H1 (cell line): Measurements from ENCODE around the gene ATAD3A. TPM values are rescaled to one million over a fixed set of nuclear protein-coding genes. Genes with fewer than 3 reads are reported as not detected.

ENCODE experiments used
- CTCF ChIA-PET: fragments of 300-600 bp; sonication (Branson Sonifier 250); formaldehyde crosslinking; loops from one replicate; lab custom pipeline; 2021; ENCODE audit not compliant: partially characterized antibody; lab: Charles Lee
- POLR2A ChIA-PET: fragments of 300-600 bp; sonication (Branson Sonifier 250); formaldehyde crosslinking; loops from one replicate; lab custom pipeline; 2021; ENCODE audit warnings: inconsistent platforms; ENCODE audit not compliant: partially characterized antibody; lab: Charles Lee
- DNase-seq, 2 experiments: peaks; one replicate each; pipeline versions ENCODE4 v3.0.0 to v3.0.0-alpha.2; 2010 to 2022; ENCODE audit warnings: low spot score in 2 of 2, low read depth in 1 of 2, mixed read lengths in 1 of 2
- FAIRE-seq: peaks from 2 replicates; lab custom pipeline; 2011; peaks lifted over from hg19 to GRCh38; lab: Jason Lieb, UNC
- H2AFZ ChIP-seq: 2 replicates; pipeline ENCODE4 v1.8.1; 2012; ENCODE audit warnings: low read length, inconsistent platforms
- H2AK5ac ChIP-seq: 2 replicates; pipeline ENCODE4 v1.6.1; 2013; ENCODE audit warnings: low read depth, low read length
- H2BK120ac ChIP-seq: replicated peaks from 2 replicates; pipeline ENCODE3; 2013; ENCODE audit warnings: low read depth, low read length, inconsistent platforms
- H2BK12ac ChIP-seq: 2 replicates; pipeline ENCODE4 v1.6.1; 2013; ENCODE audit warnings: low read depth, low read length
- H2BK15ac ChIP-seq: 2 replicates; pipeline ENCODE4 v1.6.1; 2013; ENCODE audit warnings: low read length
- H2BK20ac ChIP-seq: 2 replicates; pipeline ENCODE4 v1.6.1; 2013; ENCODE audit warnings: low read length
- H2BK5ac ChIP-seq: 2 replicates; pipeline ENCODE4 v1.6.1; 2013; ENCODE audit warnings: low read depth, low read length
- H3K14ac ChIP-seq: 2 replicates; pipeline ENCODE4 v1.6.1; 2013; ENCODE audit warnings: inconsistent platforms; ENCODE audit not compliant: insufficient read length
- H3K18ac ChIP-seq: 2 replicates; pipeline ENCODE4 v1.6.1; 2013; ENCODE audit warnings: low read length; ENCODE audit errors: extremely low read depth
- H3K23ac ChIP-seq: 2 replicates; pipeline ENCODE4 v1.6.1; 2013; ENCODE audit warnings: inconsistent platforms; ENCODE audit not compliant: insufficient read length
- H3K23me2 ChIP-seq: 2 replicates; pipeline ENCODE4 v1.6.1; 2013; ENCODE audit warnings: low read depth, low read length
- H3K27ac ChIP-seq: 2 replicates; pipeline ENCODE4 v1.6.1; 2011; ENCODE audit warnings: low read depth, low read length, inconsistent platforms
- H3K27me3 ChIP-seq, 4 experiments: replicated peaks in 1 of 4; 1 replicate in 1 of 4; 2 replicates in 3 of 4; pipeline versions ENCODE4 v1.6.1 to v1.8.1; 2011 to 2013; ENCODE audit warnings: low read length in 3 of 4, mild to moderate bottlenecking in 3 of 4, inconsistent platforms in 2 of 4, mixed read lengths in 2 of 4, moderate library complexity in 1 of 4; ENCODE audit not compliant: control insufficient read depth in 3 of 4, insufficient read depth in 3 of 4; ENCODE audit errors: extremely low read depth in 1 of 4
- H3K36me3 ChIP-seq, 4 experiments: 2 replicates each; pipeline versions ENCODE4 v1.6.1 to v1.8.1; 2011 to 2013; ENCODE audit warnings: mild to moderate bottlenecking in 4 of 4, low read length in 3 of 4, moderate library complexity in 2 of 4, control low read depth in 1 of 4, inconsistent platforms in 1 of 4; ENCODE audit not compliant: insufficient read depth in 4 of 4, control insufficient read depth in 2 of 4
- H3K4ac ChIP-seq: replicated peaks from 2 replicates; pipeline ENCODE3; 2013; ENCODE audit warnings: low read length, low read depth, mixed read lengths, inconsistent platforms; ENCODE audit not compliant: insufficient read length
- H3K4me1 ChIP-seq, 4 experiments: replicated peaks in 1 of 4; 1 replicate in 1 of 4; 2 replicates in 3 of 4; pipeline versions ENCODE4 v1.6.1 to v1.8.1; 2011 to 2013; ENCODE audit warnings: low read length in 3 of 4, inconsistent platforms in 2 of 4, mixed read lengths in 1 of 4; ENCODE audit not compliant: insufficient read depth in 4 of 4, control insufficient read depth in 3 of 4
- H3K4me2 ChIP-seq, 2 experiments: 2 replicates each; pipeline versions ENCODE4 v1.6.1 to v1.8.1; 2011 to 2013; ENCODE audit warnings: low read depth in 2 of 2, low read length in 2 of 2, control low read depth in 1 of 2, inconsistent platforms in 1 of 2, mild to moderate bottlenecking in 1 of 2; ENCODE audit not compliant: insufficient read depth in 1 of 2
- H3K4me3 ChIP-seq, 4 experiments: fragments of 200-600, 300-600 bp in 1 of 4; sonication (generic), shearing (Covaris generic), sonication (Bioruptor Twin) in 1 of 4; 2 replicates each; pipeline versions ENCODE4 v1.5.1 to v1.8.1; 2011 to 2016; ENCODE audit warnings: low read length in 4 of 4, low read depth in 3 of 4, control low read depth in 2 of 4, inconsistent platforms in 2 of 4, mild to moderate bottlenecking in 2 of 4, mixed read lengths in 1 of 4, moderate library complexity in 1 of 4; ENCODE audit not compliant: insufficient read depth in 2 of 4; ENCODE audit errors: extremely low read depth in 1 of 4
- H3K56ac ChIP-seq: replicated peaks from 2 replicates; pipeline ENCODE3; 2013; ENCODE audit warnings: low read depth, mild to moderate bottlenecking, mixed read lengths, low read length, inconsistent platforms; ENCODE audit not compliant: insufficient read length
- H3K79me1 ChIP-seq: 2 replicates; pipeline ENCODE4 v1.6.1; 2013; ENCODE audit warnings: low read depth, low read length, control low read depth
- H3K79me2 ChIP-seq, 2 experiments: 2 replicates each; pipeline versions ENCODE4 v1.6.1 to v1.8.1; 2012 to 2013; ENCODE audit warnings: low read length in 2 of 2, mild to moderate bottlenecking in 2 of 2, inconsistent platforms in 1 of 2; ENCODE audit not compliant: insufficient read depth in 2 of 2, control insufficient read depth in 1 of 2
- H3K9ac ChIP-seq, 4 experiments: replicated peaks in 1 of 4; 1 replicate in 1 of 4; 2 replicates in 3 of 4; pipeline versions ENCODE4 v1.6.1 to v1.8.1; 2011 to 2013; ENCODE audit warnings: low read depth in 3 of 4, low read length in 3 of 4, control low read depth in 2 of 4, mild to moderate bottlenecking in 2 of 4, moderate library complexity in 2 of 4, inconsistent platforms in 1 of 4; ENCODE audit errors: extremely low read depth in 1 of 4
- H3K9me3 ChIP-seq, 2 experiments: 2 replicates each; pipeline versions ENCODE4 v1.6.1 to v1.8.1; 2012 to 2013; ENCODE audit warnings: mild to moderate bottlenecking in 2 of 2, moderate library complexity in 2 of 2, control low read depth in 1 of 2, inconsistent platforms in 1 of 2, low read depth in 1 of 2, low read length in 1 of 2, mixed read lengths in 1 of 2; ENCODE audit not compliant: insufficient read depth in 2 of 2
- H4K20me1 ChIP-seq, 2 experiments: replicated peaks in 1 of 2; 2 replicates each; pipeline versions ENCODE3 to v1.8.1; 2011 to 2013; ENCODE audit warnings: inconsistent platforms in 2 of 2, low read length in 2 of 2, mild to moderate bottlenecking in 1 of 2; ENCODE audit not compliant: insufficient read depth in 2 of 2, control insufficient read depth in 1 of 2
- H4K5ac ChIP-seq: 2 replicates; pipeline ENCODE4 v1.6.1; 2013; ENCODE audit warnings: low read length, low read depth, mixed read lengths, inconsistent platforms; ENCODE audit not compliant: insufficient read length
- H4K8ac ChIP-seq: 2 replicates; pipeline ENCODE4 v1.8.0; 2013; ENCODE audit warnings: mild to moderate bottlenecking, moderate library complexity, low read length, inconsistent platforms; ENCODE audit not compliant: insufficient read depth; ENCODE audit errors: extremely low read depth
- H4K91ac ChIP-seq: replicated peaks from 2 replicates; pipeline ENCODE3; 2013; ENCODE audit warnings: low read length, mixed read lengths, inconsistent platforms; ENCODE audit not compliant: insufficient read length
- POLR2AphosphoS5 ChIP-seq: IDR thresholded peaks from 2 replicates; pipeline ENCODE4 v1.6.1; 2011; ENCODE audit warnings: low read depth, low read length
- whole genome bisulfite sequencing, 2 experiments: shearing (Covaris generic) in 1 of 2; methylation state at CpG; one replicate each; pipeline versions ENCODE4 v1.1.6 to v1.1.7; 2013 to 2015; ENCODE audit warnings: low lambda C conversion rate in 2 of 2, mixed read lengths in 2 of 2, inconsistent platforms in 1 of 2, low coverage in 1 of 2, missing lambda C conversion rate in 1 of 2; ENCODE audit not compliant: insufficient replicate concordance in 2 of 2, insufficient coverage in 1 of 2, insufficient read length in 1 of 2; ENCODE audit errors: extremely low coverage in 1 of 2, missing lambda C conversion rate in 1 of 2; 5-methylcytosine and 5-hydroxymethylcytosine counted together
- polyA plus RNA-seq, 7 experiments: library from polyadenylated mRNA; depleted of rRNA in 3 of 7; stranded (reverse) in 5 of 7; unstranded in 2 of 7; fragments of >200 nt in 5 of 7; fragments of 200-250 nt in 2 of 7; gene quantifications; 1 replicate in 5 of 7; 2 replicates in 1 of 7; 4 replicates in 1 of 7; pipeline versions ENCODE4 v1.2.1 to v1.2.3, GENCODE V29; 2011 to 2013; ENCODE audit warnings: missing spikeins in 2 of 7, mixed read lengths in 2 of 7
- total RNA-seq: library from RNA; stranded (reverse); fragmentation: NEBNext Ultra II Directional; extraction: Animal tissue kit (Norgen Biotek cat#: 25700); gene quantifications from 2 replicates; pipeline ENCODE4 v1.2.1, GENCODE V29; 2021
- TF ChIP-seq, protein P1 (sequence below): IDR thresholded peaks from 2 replicates; pipeline ENCODE4 v1.6.1; 2011; ENCODE audit warnings: low read depth, mild to moderate bottlenecking, low read length; ENCODE audit not compliant: insufficient read depth

Gene ATAD3A
- total and polyA plus RNA-seq, 2 of the 8 experiments (the other 6 are each of a cell fraction or from before 2014, with no cell fraction given): 28.3 to 64.7 TPM

DNA sequence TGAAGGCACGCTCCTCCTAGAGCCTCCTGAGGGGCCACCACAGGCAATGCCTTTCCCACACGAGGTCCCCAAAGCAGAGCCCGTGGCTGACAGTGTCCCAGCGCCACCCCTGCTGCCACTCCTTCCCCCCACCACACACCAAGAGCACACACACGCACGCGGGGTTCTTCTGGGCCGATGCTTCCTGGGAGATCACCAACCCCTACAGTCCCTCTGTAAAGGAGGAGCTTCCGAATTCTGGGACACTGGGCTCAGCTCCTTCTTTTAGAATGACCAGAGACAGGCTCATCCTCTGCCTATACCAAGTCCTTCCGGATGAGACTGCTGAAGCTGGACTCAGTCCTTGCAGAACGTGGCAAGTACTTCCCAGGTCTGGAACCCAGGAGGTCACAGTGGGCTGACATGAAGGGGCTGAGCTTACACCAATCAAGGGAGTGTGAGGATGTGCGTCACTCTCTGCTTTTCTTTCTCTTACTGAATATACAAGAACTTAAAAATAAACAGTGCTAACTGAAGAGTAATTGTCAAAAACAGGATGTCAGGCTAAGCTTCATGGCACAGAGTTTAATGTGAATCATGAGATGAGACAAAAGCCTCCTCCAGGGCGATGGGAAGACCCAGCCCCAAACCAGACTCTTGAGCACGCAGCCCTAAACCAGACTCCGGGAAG, 50.0 kb downstream of the ATAD3A start:
- CTCF ChIA-PET: interaction anchor here (0.8 to 1.7 kb wide), 3 partner anchors 8 to 58 kb away, joined by 3 to 4 read pairs (median 3); no protein-coding TSS in a partner anchor
- 93% methylated on average over 15 of the region's 15 CpGs; no CpG with 5 or more reads in 1 of the 2 experiments for WGBS, 2 experiments
- peaks cover 5% of the 10 kb centered on the region for H3K79me1 ChIP-seq

More for the DNA sequence above, 50.0 kb downstream of the ATAD3A start:
- TF ChIP-seq, protein P1, sequence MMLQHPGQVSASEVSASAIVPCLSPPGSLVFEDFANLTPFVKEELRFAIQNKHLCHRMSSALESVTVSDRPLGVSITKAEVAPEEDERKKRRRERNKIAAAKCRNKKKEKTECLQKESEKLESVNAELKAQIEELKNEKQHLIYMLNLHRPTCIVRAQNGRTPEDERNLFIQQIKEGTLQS: no peak
- peak; percentile 29; the same call in 1 of the 2 replicates for TF ChIP-seq POLR2AphosphoS5
- no peak overlapping the region for H2BK120ac ChIP-seq
- H3K27me3 ChIP-seq: no peaks in the 10 kb centered on the region
- no peak overlapping the region for H3K4me3 ChIP-seq
- H3K4me1 ChIP-seq: peaks cover 0 to under 1% (median 0%) of the 10 kb centered on the region in 4 experiments; a peak in 1 of 7 replicates
- H3K23ac ChIP-seq: no peak overlapping the region
- H2AK5ac ChIP-seq: no peak overlapping the region
- no peak overlapping the region for H2BK5ac ChIP-seq
- H3K14ac ChIP-seq: no peak overlapping the region
- H3K23me2 ChIP-seq: no peaks in the 10 kb centered on the region
- H2BK12ac ChIP-seq: no peak overlapping the region
- peaks cover 15 to 44% of the 10 kb centered on the region in 2 experiments for H3K79me2 ChIP-seq
- H3K4ac ChIP-seq: no peak overlapping the region
- H4K91ac ChIP-seq: no peak overlapping the region
- H3K27ac ChIP-seq: no peak overlapping the region
- H2BK20ac ChIP-seq: no peak overlapping the region
- H4K5ac ChIP-seq: no peak overlapping the region
- no peaks in the 10 kb centered on the region for H3K9me3 ChIP-seq
- FAIRE-seq (no peak), DNase-seq (no peak)
- POLR2A ChIA-PET: interaction anchor here (0.7 to 23.0 kb wide), 4 partner anchors 2 to 15 kb away, joined by 3 to 367 read pairs (median 186); no protein-coding TSS in a partner anchor
- no peak overlapping the region for H3K9ac ChIP-seq
- no peak overlapping the region for H3K56ac ChIP-seq
- no peak overlapping the region for H3K18ac ChIP-seq
- peaks cover 16 to 34% of the 10 kb centered on the region in 2 experiments for H4K20me1 ChIP-seq
- no peak overlapping the region for H4K8ac ChIP-seq
- H3K4me2 ChIP-seq: no peak overlapping the region
- H2AFZ ChIP-seq: no peak overlapping the region
- H3K36me3 ChIP-seq: peaks cover 16 to 47% (median 28%) of the 10 kb centered on the region in 4 experiments
- H2BK15ac ChIP-seq: no peak overlapping the region
